ENCODE data around the gene TRIM44. TPM values are rescaled to one million over a fixed set of nuclear protein-coding genes. Genes with fewer than 3 reads are reported as not detected.
"Not testable (repeated sequence)": the region's sequence is repeated elsewhere in the genome, so short reads cannot be mapped to it uniquely, and the experiment has no call there.

The TRIM44 gene
- polyA plus RNA-seq, 1 donor (not counting 4 experiments of a cell fraction or from before 2014, with no cell fraction given) = 48.3 TPM

GRCh38 chr11:35771722-35772121, 109.1 kb downstream of the TRIM44 start:
- Histone ChIP-seq H3K4me1 (ENCODE audit: control insufficient read depth, extremely low read depth, insufficient read depth, low read length) (no peaks in the 10 kb centered on the region), H3K4me2 (ENCODE audit: control insufficient read depth, extremely low read depth, insufficient read depth, low read depth, low read length) (no peak overlapping the region), H3K9me1 (ENCODE audit: control insufficient read depth, extremely low read depth, insufficient read depth, low read length) (no peaks in the 10 kb centered on the region), H3K4me3 (ENCODE audit: control insufficient read depth in 2 of 3, extremely low read depth in 1 of 3, insufficient read depth in 2 of 3, low read depth in 1 of 3, low read length in 3 of 3) (no peak overlapping the region), H3K27me3 (ENCODE audit: control insufficient read depth, extremely low read depth, insufficient read depth, low read length) (no peaks in the 10 kb centered on the region), H3K9me3 (ENCODE audit: control insufficient read depth, low read depth, low read length) (no peaks in the 10 kb centered on the region), H3K27ac (ENCODE audit: control insufficient read depth, insufficient read depth, low read length) (no peak overlapping the region), H2AFZ (ENCODE audit: control insufficient read depth, low read length) (no peak overlapping the region), H4K20me1 (ENCODE audit: control insufficient read depth, extremely low read depth, insufficient read depth, low read length) (no peaks in the 10 kb centered on the region), H3K36me3 (ENCODE audit: control insufficient read depth in 2 of 2, extremely low read depth in 1 of 2, insufficient read depth in 2 of 2, low read length in 2 of 2) (no peaks in the 10 kb centered on the region), H3K79me2 (ENCODE audit: control insufficient read depth, insufficient read depth, low read length) (peaks cover 18% of the 10 kb centered on the region), H3K9ac (ENCODE audit: control insufficient read depth, extremely low read depth, insufficient read depth, low read length) (no peak overlapping the region)
- FAIRE-seq = no peak
- DNase-seq (ENCODE audit: low read depth, low spot score) = no peak
- no peak for TF ChIP-seq EZH2 (IDR thresholded peaks at IDR 0.05; ENCODE audit: low read length)
- no peak for TF ChIP-seq CTCF (optimal IDR thresholded peaks at IDR 0.05 in 1 of 3, IDR thresholded peaks at IDR 0.05 in 1 of 3, conservative IDR thresholded peaks at IDR 0.05 in 1 of 3; ENCODE audit: extremely low read depth in 1 of 3, insufficient read depth in 2 of 3, low read length in 3 of 3)
- dilution Hi-C loops (cut with MboI; ENCODE audit: extremely low pct_ligation_motif_present, low sequenced_read_pairs) = no loop called here

GRCh38 chr11:35777241-35777640, 114.7 kb downstream of the TRIM44 start:
- FAIRE-seq; dilution Hi-C loops (cut with MboI; ENCODE audit: extremely low pct_ligation_motif_present, low sequenced_read_pairs); H3K36me3 ChIP-seq (ENCODE audit: control insufficient read depth in 2 of 2, extremely low read depth in 1 of 2, insufficient read depth in 2 of 2, low read length in 2 of 2); H3K4me1 ChIP-seq (ENCODE audit: control insufficient read depth, extremely low read depth, insufficient read depth, low read length); H3K27me3 ChIP-seq (ENCODE audit: control insufficient read depth, extremely low read depth, insufficient read depth, low read length); H3K9ac ChIP-seq (ENCODE audit: control insufficient read depth, extremely low read depth, insufficient read depth, low read length); H3K27ac ChIP-seq (ENCODE audit: control insufficient read depth, insufficient read depth, low read length); H3K4me2 ChIP-seq (ENCODE audit: control insufficient read depth, extremely low read depth, insufficient read depth, low read depth, low read length); H4K20me1 ChIP-seq (ENCODE audit: control insufficient read depth, extremely low read depth, insufficient read depth, low read length); H3K4me3 ChIP-seq (ENCODE audit: control insufficient read depth in 2 of 3, extremely low read depth in 1 of 3, insufficient read depth in 2 of 3, low read depth in 1 of 3, low read length in 3 of 3); H3K9me1 ChIP-seq (ENCODE audit: control insufficient read depth, extremely low read depth, insufficient read depth, low read length); H3K79me2 ChIP-seq (ENCODE audit: control insufficient read depth, insufficient read depth, low read length); H3K9me3 ChIP-seq (ENCODE audit: control insufficient read depth, low read depth, low read length); H2AFZ ChIP-seq (ENCODE audit: control insufficient read depth, low read length); DNase-seq (ENCODE audit: low read depth, low spot score): not testable (repeated sequence)

GRCh38 chr11:35778943-35779342, 116.4 kb downstream of the TRIM44 start:
- not testable (repeated sequence) for H3K79me2 ChIP-seq (ENCODE audit: control insufficient read depth, insufficient read depth, low read length)

More at GRCh38 chr11:35778943-35779342, 116.4 kb downstream of the TRIM44 start:
- dilution Hi-C loops (cut with MboI; ENCODE audit: extremely low pct_ligation_motif_present, low sequenced_read_pairs); FAIRE-seq; H3K4me3 ChIP-seq (ENCODE audit: control insufficient read depth in 2 of 3, extremely low read depth in 1 of 3, insufficient read depth in 2 of 3, low read depth in 1 of 3, low read length in 3 of 3); H3K4me2 ChIP-seq (ENCODE audit: control insufficient read depth, extremely low read depth, insufficient read depth, low read depth, low read length); H3K36me3 ChIP-seq (ENCODE audit: control insufficient read depth in 2 of 2, extremely low read depth in 1 of 2, insufficient read depth in 2 of 2, low read length in 2 of 2); H2AFZ ChIP-seq (ENCODE audit: control insufficient read depth, low read length); H3K9ac ChIP-seq (ENCODE audit: control insufficient read depth, extremely low read depth, insufficient read depth, low read length); H4K20me1 ChIP-seq (ENCODE audit: control insufficient read depth, extremely low read depth, insufficient read depth, low read length); H3K9me3 ChIP-seq (ENCODE audit: control insufficient read depth, low read depth, low read length); H3K4me1 ChIP-seq (ENCODE audit: control insufficient read depth, extremely low read depth, insufficient read depth, low read length); DNase-seq (ENCODE audit: low read depth, low spot score); H3K27ac ChIP-seq (ENCODE audit: control insufficient read depth, insufficient read depth, low read length); H3K9me1 ChIP-seq (ENCODE audit: control insufficient read depth, extremely low read depth, insufficient read depth, low read length); H3K27me3 ChIP-seq (ENCODE audit: control insufficient read depth, extremely low read depth, insufficient read depth, low read length): not testable (repeated sequence)
